ENCODE results near the gene GON4L. TPM values are rescaled to one million over a fixed set of nuclear protein-coding genes. Genes with fewer than 3 reads are reported as not detected.
"Not testable (repeated sequence)": the region's sequence is repeated elsewhere in the genome, so short reads cannot be mapped to it uniquely, and the experiment has no call there.

Gene GON4L, protein sequence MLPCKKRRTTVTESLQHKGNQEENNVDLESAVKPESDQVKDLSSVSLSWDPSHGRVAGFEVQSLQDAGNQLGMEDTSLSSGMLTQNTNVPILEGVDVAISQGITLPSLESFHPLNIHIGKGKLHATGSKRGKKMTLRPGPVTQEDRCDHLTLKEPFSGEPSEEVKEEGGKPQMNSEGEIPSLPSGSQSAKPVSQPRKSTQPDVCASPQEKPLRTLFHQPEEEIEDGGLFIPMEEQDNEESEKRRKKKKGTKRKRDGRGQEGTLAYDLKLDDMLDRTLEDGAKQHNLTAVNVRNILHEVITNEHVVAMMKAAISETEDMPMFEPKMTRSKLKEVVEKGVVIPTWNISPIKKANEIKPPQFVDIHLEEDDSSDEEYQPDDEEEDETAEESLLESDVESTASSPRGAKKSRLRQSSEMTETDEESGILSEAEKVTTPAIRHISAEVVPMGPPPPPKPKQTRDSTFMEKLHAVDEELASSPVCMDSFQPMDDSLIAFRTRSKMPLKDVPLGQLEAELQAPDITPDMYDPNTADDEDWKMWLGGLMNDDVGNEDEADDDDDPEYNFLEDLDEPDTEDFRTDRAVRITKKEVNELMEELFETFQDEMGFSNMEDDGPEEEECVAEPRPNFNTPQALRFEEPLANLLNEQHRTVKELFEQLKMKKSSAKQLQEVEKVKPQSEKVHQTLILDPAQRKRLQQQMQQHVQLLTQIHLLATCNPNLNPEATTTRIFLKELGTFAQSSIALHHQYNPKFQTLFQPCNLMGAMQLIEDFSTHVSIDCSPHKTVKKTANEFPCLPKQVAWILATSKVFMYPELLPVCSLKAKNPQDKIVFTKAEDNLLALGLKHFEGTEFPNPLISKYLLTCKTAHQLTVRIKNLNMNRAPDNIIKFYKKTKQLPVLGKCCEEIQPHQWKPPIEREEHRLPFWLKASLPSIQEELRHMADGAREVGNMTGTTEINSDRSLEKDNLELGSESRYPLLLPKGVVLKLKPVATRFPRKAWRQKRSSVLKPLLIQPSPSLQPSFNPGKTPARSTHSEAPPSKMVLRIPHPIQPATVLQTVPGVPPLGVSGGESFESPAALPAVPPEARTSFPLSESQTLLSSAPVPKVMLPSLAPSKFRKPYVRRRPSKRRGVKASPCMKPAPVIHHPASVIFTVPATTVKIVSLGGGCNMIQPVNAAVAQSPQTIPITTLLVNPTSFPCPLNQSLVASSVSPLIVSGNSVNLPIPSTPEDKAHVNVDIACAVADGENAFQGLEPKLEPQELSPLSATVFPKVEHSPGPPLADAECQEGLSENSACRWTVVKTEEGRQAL (N-terminal part only)
- 22.8 and 25.8 TPM in 2 replicates for total RNA-seq (2014; rRNA removed; shearing (Covaris generic))

- DNase-seq: peak; percentile 85 to 92
- H3K4me3 ChIP-seq: peak within 1 kb of the TSS; percentile 79
- H3K4me1 ChIP-seq: peaks cover 10% of the 10 kb centered on the region
- no peaks in the 10 kb centered on the region for H3K9me3 ChIP-seq (replicated peaks)
- H3K27ac ChIP-seq: peak within 1 kb of the TSS; percentile 51
- H3K27me3 ChIP-seq: no peaks in the 10 kb centered on the region
- peaks cover 8% of the 10 kb centered on the region for H3K36me3 ChIP-seq
Measured at GRCh38 chr1:155856975-155857930, at the start of gene GON4L. Gene GON4L (minus strand): TSS chr1:155857214. CDS start chr1:155853780, 3,434 bp downstream.

DNA sequence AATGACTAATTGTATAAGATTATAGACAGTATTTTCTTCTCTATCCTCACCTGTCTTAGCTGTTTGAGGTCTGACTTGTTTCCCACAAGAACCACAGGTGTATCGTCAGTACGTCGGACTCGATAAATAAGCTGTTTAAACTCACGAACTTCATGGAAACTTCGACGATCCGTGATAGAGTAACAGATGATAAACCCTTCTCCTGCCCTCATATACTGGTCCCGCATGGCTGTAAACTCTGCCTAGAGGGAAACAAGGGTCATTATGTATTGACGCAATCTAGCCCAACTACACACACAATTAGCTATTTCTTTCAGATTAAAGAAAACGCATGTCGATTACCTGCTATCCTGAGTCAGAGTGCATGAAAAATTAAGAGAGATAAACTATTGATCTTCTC lies 47.2 kb upstream of the GON4L start:
- H3K4me3 ChIP-seq: no peak overlapping the region
- H3K9me3 ChIP-seq (replicated peaks): no peaks in the 10 kb centered on the region
- no peaks in the 10 kb centered on the region for H3K27me3 ChIP-seq
- H3K27ac ChIP-seq: no peak overlapping the region
- DNase-seq: no peak
- H3K36me3 ChIP-seq: peaks cover 63% of the 10 kb centered on the region
- no peaks in the 10 kb centered on the region for H3K4me1 ChIP-seq

DNA sequence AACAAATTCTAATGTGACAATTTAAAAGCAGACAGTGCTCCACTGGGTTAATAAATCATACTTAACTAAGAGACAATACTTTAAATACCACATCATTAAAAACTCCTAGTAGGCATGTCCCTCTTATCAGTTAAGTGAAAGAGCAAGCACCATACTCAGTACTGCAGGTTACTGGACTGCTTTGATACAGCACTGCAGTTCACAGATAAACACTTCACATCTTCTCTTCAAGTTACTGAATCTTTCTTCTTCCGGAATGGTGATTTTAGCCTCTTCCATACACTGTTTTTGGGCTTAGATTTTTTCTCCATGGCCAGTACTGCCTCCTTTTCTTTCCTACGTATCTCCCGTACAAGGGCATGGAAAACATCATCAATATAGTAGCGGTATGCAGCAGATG lies 43.1 kb upstream of the GON4L start:
- no peak for DNase-seq
- peaks cover 63% of the 10 kb centered on the region for H3K36me3 ChIP-seq

GRCh38 chr1:155899683-155900082 lies 42.7 kb upstream of the GON4L start:
- H3K27ac ChIP-seq: no peak overlapping the region
- peaks cover 58% of the 10 kb centered on the region for H3K36me3 ChIP-seq
- H3K4me1 ChIP-seq: no peaks in the 10 kb centered on the region
- no peak for DNase-seq
- H3K9me3 ChIP-seq (replicated peaks): no peaks in the 10 kb centered on the region
- no peak overlapping the region for H3K4me3 ChIP-seq
- no peaks in the 10 kb centered on the region for H3K27me3 ChIP-seq

More for the DNA sequence above, 43.1 kb upstream of the GON4L start:
- Histone ChIP-seq H3K4me1 (no peaks in the 10 kb centered on the region), H3K27me3 (no peaks in the 10 kb centered on the region), H3K27ac (no peak overlapping the region), H3K9me3 (replicated peaks) (no peaks in the 10 kb centered on the region), H3K4me3 (no peak overlapping the region)

DNA sequence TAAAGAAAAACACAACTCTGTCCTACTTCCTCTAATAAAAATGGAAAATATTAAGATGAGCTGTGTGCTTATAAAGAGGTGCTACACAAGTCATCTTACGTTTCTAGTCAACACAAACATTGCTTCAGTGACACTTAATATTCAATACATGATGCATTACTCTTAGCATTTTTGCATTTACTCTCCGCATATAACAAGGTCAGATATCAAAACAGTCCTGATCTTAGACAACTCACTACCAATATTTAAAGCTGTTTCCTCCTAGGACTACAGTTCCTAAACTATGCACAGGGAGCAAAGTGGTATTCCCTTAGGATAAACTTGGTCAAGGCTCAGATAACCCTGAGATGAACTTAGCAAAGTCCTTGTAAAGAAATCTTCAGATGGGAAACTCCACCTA lies 41.9 kb upstream of the GON4L start:
- Histone ChIP-seq H3K36me3 (peaks cover 51% of the 10 kb centered on the region), H3K4me1 (no peaks in the 10 kb centered on the region), H3K4me3 (no peak overlapping the region), H3K27me3 (no peaks in the 10 kb centered on the region), H3K27ac (no peak overlapping the region), H3K9me3 (replicated peaks) (no peaks in the 10 kb centered on the region)
- no peak for DNase-seq

DNA sequence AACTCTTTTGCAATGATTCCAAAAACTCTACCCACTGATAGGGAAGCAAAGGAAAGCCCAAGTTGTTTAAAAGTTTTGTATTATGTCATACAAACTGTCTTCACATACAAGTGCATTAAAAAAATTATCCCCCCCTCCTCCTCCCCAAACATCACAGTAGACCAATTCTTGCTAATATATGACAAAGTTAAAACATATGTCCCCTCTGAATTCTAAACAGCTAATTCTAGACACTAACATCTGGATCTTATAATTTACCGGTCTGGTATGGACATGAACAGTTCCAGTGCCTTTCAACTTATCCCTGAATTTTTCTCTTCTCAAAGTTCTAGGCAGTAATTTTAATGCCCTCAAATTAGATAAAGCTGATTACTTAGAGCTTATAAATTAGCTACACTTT lies 40.7 kb upstream of the GON4L start:
- H3K27ac ChIP-seq: no peak overlapping the region
- H3K9me3 ChIP-seq (replicated peaks): no peaks in the 10 kb centered on the region
- peaks cover 43% of the 10 kb centered on the region for H3K36me3 ChIP-seq
- no peaks in the 10 kb centered on the region for H3K27me3 ChIP-seq
- H3K4me3 ChIP-seq: no peak overlapping the region
- no peaks in the 10 kb centered on the region for H3K4me1 ChIP-seq
- no peak for DNase-seq

- H3K27ac ChIP-seq; H3K4me3 ChIP-seq; H3K4me1 ChIP-seq; H3K9me3 ChIP-seq (replicated peaks); H3K27me3 ChIP-seq; DNase-seq: not testable (repeated sequence)
- H3K36me3 ChIP-seq: peaks cover 33% of the 10 kb centered on the region
Measured at GRCh38 chr1:155896476-155896875, 39.5 kb upstream of the GON4L start.

- H3K9me3 ChIP-seq (replicated peaks); H3K4me1 ChIP-seq; DNase-seq; H3K4me3 ChIP-seq; H3K27ac ChIP-seq; H3K27me3 ChIP-seq: not testable (repeated sequence)
- peaks cover 25% of the 10 kb centered on the region for H3K36me3 ChIP-seq
Measured at GRCh38 chr1:155895617-155896016, 38.6 kb upstream of the GON4L start.

GRCh38 chr1:155893389-155894142 lies 36.6 kb upstream of the GON4L start:
- Histone ChIP-seq H3K27ac (no peak overlapping the region), H3K27me3 (no peaks in the 10 kb centered on the region), H3K4me1 (no peaks in the 10 kb centered on the region), H3K4me3 (no peak overlapping the region), H3K36me3 (peaks cover 11% of the 10 kb centered on the region), H3K9me3 (replicated peaks) (no peaks in the 10 kb centered on the region)
- DNase-seq: no peak

DNA sequence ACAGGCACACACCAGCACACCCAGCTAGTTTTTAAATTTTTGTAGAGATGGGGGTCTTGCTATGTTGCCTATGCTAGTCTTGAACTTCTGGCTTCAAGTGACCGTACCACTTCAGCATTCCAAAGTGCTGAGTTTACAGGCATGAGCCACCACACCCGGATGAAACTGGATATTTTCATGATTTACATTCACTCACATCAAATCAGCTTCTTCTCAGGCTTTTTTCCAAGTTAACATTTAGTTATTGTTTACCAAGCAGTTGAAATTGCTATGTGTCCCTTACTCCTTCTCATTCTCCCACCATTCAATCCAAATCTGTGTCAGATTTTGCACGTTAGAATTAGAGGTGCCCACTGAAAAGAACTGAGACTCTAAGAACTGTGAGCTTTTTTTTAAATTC lies 35.8 kb upstream of the GON4L start:
- H3K4me3 ChIP-seq: no peak overlapping the region
- no peak for DNase-seq

GRCh38 chr1:155890251-155890650 lies 33.2 kb upstream of the GON4L start:
- H3K27ac ChIP-seq: no peak overlapping the region
- H3K9me3 ChIP-seq (replicated peaks): no peaks in the 10 kb centered on the region
- no peak overlapping the region for H3K4me3 ChIP-seq
- H3K27me3 ChIP-seq: no peaks in the 10 kb centered on the region
- no peaks in the 10 kb centered on the region for H3K4me1 ChIP-seq
- DNase-seq: no peak
- no peaks in the 10 kb centered on the region for H3K36me3 ChIP-seq

More for the DNA sequence above, 35.8 kb upstream of the GON4L start:
- no peaks in the 10 kb centered on the region for H3K9me3 ChIP-seq (replicated peaks)
- H3K4me1 ChIP-seq: no peaks in the 10 kb centered on the region
- peaks cover 6% of the 10 kb centered on the region; the same call in 1 of the 2 replicates for H3K36me3 ChIP-seq
- no peaks in the 10 kb centered on the region for H3K27me3 ChIP-seq
- H3K27ac ChIP-seq: no peak overlapping the region

GRCh38 chr1:155889566-155889965 lies 32.6 kb upstream of the GON4L start:
- no peaks in the 10 kb centered on the region for H3K27me3 ChIP-seq
- peaks cover 4% of the 10 kb centered on the region for H3K4me1 ChIP-seq
- no peak overlapping the region for H3K27ac ChIP-seq
- DNase-seq: no peak
- no peaks in the 10 kb centered on the region for H3K36me3 ChIP-seq
- no peak overlapping the region for H3K4me3 ChIP-seq
- H3K9me3 ChIP-seq (replicated peaks): no peaks in the 10 kb centered on the region

DNA sequence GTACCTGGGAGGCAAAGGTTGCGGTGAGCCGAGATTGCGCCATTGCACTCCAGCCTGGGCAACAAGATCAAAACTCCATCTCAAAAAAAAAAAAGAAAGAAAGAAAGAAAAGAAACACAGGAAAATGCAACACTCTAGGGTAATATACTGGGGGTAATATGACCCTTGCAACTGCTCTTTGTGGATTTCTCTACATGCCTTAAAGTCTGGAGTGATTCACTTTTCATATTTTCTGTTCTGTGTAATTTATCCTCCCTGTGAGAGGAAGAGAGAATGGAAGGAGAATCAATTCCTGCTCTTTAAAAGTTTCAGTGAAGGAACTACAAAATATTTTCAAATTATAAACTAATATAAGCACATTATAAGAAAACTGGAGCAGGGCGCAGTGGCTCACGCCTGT lies 31.5 kb upstream of the GON4L start:
- H3K4me3 ChIP-seq: no peak overlapping the region
- peaks cover 14% of the 10 kb centered on the region for H3K4me1 ChIP-seq
- no peak for DNase-seq
- H3K27ac ChIP-seq: no peak overlapping the region
- H3K27me3 ChIP-seq: no peaks in the 10 kb centered on the region
- no peaks in the 10 kb centered on the region for H3K36me3 ChIP-seq
- H3K9me3 ChIP-seq (replicated peaks): no peaks in the 10 kb centered on the region
